AML-193 (cell line): Measurements from ENCODE around the gene SLC1A3.
"Not testable (repeated sequence)": the region's sequence is repeated elsewhere in the genome, so short reads cannot be mapped to it uniquely, and the experiment has no call there.

Source experiments
- DNase-seq, 2 experiments: peaks; one replicate each; lab custom pipeline; 2025; lab: John Stamatoyannopoulos, UW

Gene SLC1A3

DNA sequence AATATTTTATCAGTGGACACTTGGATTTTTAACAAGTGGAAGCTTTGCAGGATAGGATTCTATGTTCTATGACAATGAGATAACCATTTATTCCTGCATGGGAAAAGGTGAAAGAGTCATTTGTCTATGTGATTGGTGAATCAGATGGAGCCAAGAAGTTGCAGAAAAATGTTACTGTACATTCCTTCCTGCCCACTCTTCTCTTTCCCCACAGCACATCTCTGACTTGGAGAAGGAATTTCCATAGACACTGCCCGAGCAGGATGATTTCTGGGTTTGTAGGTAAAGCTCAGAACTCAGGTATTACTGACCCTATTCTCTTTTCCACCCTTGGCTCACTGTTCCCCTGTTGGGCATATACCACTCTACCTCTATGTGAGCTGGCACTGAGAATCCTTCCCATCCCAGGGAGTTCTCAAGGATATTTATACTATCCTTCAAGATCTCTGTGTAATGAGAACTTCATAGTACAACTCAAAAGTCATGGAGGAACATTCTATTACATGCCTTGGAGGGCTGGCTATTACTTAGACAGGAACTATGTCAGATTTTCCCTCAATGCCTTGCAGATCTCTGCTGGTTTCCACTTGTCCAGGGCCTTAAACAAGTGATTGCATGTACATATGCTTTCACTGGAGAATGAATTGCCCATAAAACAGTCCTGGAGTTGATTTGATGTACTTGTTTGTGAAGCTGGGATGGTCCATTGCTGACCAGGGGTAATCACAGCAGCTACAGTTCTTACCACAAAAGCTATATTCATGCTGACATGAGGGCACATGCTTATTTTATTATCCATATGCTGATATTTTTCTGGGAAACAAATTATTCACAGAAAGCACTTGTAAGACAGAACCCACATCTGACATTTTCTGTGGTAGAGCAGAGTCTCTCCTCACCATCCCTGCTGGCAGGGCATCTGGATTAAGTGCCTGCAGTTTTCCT, 24.1 kb downstream of the SLC1A3 start:
- no peak for DNase-seq

DNA sequence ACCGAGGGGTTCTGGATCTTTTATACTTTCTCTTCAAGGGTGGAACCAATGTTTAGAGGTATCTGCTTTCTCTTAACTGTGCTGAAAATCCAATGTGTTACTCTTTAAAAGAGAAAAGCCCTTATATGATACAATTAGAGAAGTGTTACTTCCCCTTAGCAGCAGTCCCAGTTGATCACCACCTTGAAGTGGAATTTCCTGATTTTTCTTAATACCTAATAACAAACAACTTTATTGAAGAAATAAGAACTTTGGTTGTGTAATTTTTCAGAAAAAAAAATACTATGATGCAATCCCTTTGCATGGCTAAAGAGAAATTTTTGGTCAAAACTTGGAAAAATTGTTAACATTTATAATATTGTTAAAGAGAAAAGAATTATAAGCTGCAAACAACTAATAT, 24.7 kb downstream of the SLC1A3 start:
- peak in 1 of 2 experiments; percentile 10 for DNase-seq

DNA sequence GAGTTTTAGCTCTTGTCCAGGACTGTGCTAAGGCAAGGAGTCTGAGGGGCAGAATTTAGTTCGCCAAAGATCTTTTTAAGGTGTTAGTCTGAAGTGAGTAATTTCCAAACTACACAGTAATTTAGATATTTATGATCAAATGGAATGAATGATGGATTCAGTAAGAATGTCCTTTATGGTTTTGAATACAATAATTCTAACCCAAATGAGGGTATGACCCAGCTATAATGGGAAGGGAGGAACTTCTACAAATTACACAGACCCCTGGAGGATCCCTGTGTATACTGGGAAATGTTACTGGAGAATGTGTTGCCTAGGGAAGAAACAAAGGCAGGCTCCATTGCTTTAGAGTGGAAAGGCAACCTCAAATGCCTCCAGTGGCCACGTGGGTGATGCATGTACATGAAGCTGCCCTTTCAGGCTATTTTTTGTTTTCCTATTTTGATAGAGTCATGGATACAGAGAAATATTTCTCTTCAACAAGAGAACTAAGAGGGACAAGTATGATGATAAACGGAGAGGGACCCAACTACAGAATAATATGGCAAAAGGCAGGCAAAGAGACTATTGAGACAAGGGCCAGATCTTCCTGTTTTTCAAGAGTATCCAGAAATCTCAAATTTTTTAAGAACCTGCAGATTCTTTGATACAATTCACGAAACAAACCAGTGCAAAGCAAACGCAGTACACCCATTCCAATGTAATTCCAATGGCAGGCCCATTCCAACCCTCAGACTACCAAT, 25.4 kb downstream of the SLC1A3 start:
- no peak for DNase-seq

DNA sequence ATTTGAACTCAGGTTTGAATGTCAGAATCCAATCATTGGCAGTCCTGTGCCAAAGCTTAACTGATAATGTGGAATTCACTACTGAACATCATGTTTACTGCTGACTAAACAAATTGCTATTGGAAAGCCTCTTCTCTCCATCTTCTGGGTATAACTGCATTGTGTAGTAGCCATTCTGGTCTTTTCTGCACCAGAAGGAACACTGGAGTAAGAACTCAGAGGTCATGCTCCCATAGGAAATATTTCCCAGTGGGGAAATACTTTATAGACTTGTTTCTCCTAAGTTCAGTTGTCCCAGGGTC, 25.9 kb downstream of the SLC1A3 start:
- no peak for DNase-seq

DNA sequence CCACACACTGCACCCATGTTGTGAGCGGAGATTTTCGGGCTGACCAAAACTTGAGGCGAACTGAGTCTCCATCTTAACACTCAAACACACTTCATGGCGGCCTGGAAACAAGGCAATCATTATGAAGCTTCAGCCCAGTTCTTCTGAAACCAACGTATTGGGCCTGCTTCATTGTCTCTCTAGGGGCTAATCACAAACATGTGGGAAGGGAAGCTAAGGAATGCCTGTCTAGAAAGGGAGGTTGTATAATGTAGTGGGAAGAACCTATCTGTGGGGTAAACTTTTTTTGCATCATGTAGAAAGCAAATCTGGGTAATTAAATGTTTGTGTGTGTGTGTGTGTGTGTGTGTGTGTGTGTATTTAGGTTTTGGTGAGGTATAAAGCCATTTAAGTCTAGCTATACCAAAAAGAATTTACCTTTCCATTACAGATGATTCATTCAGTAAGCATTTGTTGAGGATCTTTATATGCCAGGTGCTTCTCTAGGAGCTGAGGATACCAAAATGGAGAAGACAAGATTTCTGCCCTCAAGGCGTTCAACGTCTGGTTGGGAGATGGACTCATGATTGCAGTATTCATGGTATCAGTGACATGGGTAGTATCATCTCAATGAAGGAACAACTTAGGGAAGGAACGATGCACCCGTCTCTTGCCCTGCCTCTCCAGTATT, 29.4 kb downstream of the SLC1A3 start:
- DNase-seq, result no peak

DNA sequence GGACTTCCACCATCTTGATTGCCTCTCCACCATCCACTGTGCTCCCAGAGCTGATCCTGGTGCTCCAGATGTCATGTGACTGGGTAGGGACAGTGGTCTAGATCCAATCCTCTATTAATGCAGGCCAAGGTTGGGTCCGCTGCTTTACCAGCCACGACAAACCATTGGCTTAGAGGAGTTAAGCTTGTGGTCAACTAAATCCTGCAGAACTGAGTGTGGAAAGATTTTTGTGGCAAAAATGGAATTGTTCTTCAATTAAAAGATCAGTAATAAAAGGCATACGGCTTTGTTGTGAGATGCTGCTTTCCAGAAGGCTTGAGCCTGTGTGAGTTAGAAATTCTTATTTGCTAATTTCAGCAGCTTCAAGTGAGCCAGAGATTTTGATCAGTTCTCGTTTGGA, 30.7 kb downstream of the SLC1A3 start:
- no peak for DNase-seq

DNA sequence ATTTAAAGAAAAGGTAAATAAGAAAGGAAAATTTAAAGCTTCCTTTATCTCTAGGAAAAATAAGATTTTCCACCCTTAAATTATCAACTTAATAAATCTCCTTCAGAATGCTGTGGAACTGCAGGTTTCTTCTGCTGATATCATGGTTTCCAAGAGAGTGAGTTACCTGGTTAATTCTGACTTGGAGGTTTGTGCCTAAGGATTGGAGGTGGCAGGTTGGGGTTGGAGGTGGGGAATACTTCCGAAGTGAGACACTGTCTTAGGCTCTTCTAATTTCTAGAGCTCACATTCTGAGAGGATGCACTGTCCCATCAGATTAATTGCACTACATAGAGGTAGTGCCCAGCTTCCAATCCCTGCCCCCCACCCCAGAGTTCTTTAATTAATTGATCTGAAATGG, 31.1 kb downstream of the SLC1A3 start:
- no peak for DNase-seq

DNA sequence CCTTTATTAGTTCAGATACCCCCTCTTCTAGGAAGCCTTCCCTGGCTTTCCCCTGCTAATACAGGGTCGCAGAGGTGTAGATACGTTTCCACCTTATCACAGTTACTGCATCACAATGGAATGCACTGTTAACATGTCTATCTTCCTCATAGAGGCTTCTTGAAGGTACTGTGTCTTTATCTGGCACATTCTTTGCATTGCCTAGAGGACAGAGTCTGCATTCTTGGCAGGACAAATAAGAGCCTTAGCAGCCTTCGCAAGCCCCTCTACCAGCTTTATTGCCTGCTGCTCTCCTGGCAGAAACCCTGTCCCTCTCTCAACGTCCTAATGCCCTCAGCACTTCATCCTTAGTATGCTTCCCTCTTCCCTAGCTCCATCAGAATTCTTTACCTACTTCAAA, 31.6 kb downstream of the SLC1A3 start:
- no peak for DNase-seq

DNA sequence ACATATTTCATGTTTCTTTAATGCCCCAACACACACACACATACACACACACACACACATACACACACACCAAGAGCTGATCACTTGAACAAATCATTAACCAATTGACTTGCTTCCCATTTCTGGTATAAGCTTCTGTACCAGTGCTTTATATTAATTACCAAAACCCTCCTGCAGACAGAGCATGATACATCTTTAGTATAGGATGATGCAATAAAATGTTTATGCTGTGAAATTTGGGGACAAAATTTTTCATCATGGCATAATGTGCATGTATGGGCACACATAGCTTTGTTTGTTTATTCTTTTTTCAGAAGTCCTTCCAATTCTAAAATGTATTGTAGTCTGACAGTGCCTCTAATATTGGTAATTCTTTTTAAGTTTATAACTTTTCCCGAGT, 34.5 kb downstream of the SLC1A3 start:
- DNase-seq, result no peak

DNA sequence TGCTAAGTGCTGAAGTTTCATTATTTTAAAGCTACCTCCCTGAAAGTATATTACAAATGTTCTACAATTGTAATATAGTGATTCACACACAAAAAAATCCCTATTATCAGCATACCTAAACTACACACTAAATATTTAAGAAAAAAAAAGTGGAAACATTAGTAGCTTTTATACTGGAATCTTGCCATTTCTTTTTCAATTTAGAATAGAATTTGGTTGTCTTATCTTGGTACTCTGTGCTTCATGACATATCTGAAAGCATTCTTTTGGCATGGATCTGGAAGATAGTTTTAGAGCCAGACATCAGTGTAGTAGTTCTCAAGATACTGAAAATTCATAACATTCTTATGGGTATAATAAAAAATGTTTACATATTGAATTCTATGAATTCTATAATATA, 35.0 kb downstream of the SLC1A3 start:
- DNase-seq, result no peak

DNA sequence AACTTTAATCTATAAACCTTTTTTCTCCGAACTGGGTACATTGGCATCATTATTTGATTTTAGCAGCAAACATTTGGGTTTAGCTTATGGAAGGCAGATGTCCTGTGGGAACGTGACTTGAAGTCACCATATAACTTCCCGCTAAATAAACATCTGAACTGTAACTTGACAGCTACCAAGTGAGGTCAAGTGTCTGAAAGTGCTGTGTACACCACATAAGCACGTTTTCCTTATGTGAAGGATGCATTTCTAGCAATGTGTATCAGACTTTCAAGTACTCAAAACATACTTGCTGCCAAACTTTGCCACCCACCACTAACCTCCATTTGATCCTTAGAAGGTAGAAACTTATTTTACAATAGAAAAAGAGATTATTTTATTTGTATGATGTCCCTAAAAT, 35.7 kb downstream of the SLC1A3 start:
- DNase-seq, result no peak

DNA sequence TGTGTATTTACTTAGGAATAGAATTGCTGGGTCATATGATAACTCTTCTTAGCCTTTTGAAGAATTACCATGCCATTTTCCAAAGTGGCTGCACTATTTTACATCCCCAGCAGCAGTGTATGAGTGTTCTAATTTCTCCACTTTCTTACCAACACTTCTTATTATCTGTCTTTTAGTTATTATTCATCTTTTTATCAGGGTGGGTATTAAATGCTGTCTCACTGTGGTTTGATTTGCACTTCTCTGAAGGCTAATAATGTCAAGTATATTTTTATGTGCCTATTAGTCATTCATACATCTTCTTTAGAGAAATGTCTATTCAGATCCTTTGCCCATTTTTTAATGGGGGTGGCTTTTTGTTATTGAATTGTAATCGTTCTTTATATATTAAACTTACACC, 36.8 kb downstream of the SLC1A3 start:
- no peak for DNase-seq

DNA sequence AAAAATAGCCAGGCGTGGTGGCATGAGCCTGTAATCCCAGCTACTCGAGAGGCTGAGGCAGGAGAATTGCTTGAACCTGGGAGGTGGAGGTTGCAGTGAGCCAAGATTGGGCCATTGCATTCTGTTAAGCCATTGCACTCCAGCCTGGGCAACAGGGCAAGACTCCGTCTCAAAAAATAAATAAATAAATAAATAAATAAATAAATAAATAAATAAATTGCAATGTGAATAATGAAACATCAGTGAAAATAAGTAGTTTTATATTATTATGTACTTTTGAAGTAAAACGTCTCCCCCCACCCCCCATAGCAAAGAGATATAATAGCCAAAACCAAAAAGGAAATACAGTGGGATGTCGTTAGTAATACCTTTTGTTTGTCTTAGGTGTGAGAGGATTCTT, 37.4 kb downstream of the SLC1A3 start:
- DNase-seq, result not testable (repeated sequence)

DNA sequence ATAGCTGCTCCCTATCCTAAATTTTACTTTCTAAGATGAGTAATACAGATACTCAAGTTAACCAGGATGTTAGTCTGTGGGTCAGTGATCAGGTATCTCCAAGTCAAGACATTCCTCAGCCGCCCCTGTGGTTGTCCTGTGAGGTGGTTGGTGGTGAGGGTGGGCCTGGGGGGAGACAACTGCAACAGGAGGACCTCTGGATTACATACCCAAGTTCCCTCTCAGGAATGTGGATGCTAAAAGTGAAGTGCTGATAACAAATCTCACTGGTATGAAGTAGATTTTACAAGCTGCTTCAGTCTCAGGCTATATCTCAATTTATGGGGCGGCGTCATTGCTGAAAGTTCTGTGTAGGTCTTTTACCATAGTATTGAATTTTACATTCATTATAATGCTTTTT, 38.3 kb downstream of the SLC1A3 start:
- no peak for DNase-seq

DNA sequence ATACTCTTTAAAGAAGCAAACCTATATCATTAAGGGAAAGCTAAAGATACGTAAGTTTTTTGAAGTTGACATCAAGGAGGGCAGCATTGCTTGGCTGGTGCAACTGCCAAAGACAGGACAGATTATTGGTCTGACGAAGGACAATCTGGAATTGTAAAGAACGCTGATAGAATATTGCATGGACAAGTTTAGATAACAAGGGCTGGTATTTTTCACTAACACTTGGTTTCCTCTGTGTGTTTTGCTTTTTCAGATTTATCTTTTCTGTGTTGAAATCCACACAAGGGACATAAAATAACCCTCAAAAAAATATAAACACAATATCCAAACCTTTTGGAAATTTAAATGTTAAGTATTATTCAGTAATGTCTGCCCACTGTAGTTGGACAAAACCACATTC, 39.7 kb downstream of the SLC1A3 start:
- DNase-seq, result no peak

DNA sequence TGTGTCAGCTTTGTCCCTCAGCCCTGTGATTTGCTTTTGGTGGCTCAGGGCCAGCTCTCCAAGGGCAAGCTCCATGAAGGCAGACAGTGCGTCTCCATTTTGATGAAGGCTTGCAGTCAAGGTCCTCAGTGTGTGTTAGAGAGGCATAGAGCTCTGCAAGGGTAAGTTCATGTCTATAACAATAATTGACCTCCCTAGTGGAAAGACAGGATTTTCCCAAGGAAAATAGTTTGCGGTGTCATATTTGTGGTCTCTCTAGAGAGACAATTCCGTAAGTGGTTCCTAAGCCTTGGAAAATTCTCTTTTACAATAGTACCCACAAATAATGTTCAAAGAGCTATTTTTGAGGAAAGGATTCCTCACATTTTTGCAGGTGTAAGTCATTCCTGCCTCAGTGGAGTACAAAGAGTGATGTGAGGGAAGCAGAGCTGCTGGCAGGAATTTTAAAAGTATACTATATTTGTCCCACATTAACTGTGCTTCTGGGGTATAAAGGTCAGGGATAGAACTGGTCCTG, 40.2 kb downstream of the SLC1A3 start:
- DNase-seq, result no peak

DNA sequence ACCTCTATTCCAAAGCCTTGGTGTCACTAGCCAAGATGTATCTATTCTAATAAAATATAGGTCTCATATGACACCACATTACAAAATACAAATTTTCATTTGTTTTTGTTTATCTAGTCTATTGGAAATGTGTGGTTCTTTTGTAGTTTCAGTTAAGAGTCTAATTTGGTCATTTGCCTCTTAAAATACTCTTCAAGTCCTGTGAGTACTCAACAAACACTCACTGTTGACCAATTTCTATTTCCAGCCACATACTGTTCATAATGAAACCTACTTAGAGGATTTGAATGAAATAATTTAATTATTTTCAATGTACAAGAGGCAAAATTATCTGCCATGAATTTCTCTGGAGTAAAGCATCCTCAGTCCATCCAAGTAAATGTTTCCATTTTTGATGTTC, 40.6 kb downstream of the SLC1A3 start:
- DNase-seq, result no peak

DNA sequence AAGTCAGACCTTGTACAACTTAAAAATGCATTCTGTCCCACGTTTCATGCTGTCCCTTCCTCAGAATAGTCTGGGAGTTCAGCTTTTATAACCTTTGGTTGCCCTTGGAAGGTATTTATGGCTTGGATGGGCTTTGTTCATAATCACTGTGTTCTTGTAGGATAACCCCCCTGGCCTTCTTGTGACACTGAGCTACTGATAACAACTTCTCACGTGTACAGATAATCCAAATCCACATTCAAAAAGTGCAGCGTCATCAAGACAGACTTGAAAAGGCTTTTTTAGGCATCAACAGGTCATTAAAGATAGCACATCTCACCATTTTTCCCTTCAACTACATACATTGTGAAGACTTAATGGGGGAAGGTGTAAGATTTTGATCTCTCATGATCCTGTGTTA, 42.0 kb downstream of the SLC1A3 start:
- DNase-seq, result no peak

DNA sequence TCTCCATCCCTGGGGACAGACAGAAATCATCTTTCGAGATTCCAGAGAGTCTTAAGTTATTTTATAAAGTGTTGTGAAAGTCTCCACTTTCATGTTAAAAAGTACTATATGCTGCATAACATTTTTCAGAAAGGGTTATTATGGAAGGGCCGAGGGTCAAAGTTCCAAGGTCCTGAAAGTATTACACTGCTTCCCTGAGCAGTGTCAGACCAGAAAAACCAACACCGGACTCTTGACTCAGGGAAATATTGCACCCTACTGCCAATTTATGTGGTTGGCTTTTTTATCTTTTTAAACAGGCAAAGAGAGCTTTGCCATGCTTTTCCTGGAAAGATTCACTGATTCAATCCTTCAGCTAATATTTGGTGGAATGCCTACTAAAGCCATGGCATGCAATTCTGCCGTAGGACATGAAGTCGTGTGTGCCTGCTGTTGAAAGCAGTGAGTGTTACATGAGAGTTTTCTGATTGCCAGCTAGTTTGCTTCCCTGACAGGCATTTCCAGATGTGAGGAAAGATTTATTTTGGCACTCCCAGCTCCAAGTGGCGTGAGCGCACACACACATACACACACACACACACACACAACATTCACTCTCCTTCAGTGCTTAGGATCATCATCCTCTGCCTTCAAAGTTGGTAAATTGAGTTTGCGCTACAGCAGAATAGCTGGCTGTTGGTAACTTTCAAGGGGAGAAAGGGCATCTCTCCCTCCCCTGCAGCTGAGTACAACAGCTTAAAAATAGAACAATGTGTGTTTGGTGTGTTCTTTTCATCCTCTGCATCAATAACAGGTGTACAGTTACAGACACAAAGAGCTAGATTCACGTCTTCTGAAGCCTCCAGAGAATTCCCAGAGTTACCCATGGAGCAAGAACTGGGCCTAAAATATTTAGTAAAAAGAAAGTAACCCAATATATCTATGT, 45.6 kb downstream of the SLC1A3 start:
- DNase-seq, result no peak

DNA sequence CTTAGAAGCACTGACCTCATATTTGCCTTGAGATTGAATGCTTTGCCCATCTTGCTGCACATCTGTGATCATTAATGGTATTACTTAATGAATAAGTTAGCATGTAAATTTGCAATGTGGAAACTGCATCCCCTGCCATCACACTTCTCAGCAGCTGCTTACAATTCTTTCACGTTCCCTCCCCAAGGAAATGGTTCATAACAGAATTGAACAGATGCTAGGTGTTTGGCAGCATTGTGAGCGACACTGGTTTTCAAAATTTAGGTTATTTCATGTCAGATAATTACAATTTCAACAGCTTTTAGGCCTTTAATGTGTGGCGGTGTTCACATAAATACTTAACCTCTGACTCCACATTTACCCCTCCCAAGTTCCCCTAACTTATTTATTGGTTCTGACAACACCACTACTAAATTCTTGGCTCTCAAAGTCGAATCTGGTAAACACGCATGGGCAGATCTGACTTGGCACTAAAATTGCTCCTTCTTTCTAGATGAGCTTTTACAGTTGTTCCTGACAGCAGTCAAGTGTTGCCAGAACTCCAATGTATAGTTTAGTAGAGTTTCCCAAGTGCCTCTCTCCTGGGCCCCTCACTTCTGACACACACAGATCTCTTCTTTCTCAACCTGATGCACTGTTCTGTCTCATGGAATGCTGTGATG, 46.8 kb downstream of the SLC1A3 start:
- no peak for DNase-seq

DNA sequence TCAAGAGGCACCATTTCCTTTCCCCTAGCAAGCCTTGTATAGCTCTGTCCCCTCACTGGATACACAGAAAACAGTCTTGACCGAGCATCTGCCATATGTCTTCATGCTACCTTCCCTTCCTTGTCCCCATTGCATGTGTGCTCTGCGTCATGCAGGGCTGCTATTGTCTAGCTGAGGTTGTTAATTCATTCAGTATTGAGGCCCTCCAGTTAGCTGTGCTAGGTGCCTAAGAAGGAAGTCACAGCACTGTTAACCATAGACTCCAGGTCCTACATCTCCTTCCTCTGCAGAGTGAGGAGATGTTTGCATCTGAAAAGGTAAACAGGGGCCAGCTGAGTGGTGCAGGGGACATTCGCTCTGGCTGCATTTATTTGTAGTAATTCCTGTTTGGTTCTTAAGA, 48.2 kb downstream of the SLC1A3 start:
- DNase-seq, result no peak
